22Rv1 (cell line): ENCODE results near the gene LATS2.

Experiments
- ZFX ChIP-seq: fragments of 450-650 bp; IDR thresholded peaks from 2 replicates; pipeline ENCODE4 v1.6.1; 2017; ENCODE audit warnings: antibody characterized with exemption, borderline replicate concordance
- TF ChIP-seq, protein P1 (sequence below): fragments of 450-650 bp; IDR thresholded peaks from 2 replicates; pipeline ENCODE4 v1.5.1; 2017; ENCODE audit warnings: mild to moderate bottlenecking

DNA sequence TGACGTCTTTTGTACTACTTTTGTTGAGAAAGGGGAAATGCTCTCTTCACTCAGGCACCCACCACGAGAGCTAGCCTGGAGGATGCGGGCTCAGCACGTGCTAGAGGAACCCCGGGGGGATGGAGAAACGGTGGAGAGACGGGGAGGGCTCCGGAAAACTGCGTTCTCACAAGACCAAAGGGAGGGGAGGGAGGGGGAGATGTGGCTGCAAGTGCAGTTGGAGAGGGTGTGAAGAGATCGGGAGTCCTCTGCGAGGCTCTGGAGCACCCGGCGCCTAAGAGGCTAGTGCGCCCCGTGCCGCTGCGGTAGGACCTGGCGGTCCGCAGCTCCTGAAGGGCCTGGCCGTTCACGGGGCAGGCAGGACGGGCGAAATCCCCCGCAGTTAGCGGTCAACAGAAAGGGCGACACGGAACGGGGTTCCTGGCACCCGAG lies 115.4 kb downstream of the LATS2 start:
- TF ChIP-seq, protein P1, sequence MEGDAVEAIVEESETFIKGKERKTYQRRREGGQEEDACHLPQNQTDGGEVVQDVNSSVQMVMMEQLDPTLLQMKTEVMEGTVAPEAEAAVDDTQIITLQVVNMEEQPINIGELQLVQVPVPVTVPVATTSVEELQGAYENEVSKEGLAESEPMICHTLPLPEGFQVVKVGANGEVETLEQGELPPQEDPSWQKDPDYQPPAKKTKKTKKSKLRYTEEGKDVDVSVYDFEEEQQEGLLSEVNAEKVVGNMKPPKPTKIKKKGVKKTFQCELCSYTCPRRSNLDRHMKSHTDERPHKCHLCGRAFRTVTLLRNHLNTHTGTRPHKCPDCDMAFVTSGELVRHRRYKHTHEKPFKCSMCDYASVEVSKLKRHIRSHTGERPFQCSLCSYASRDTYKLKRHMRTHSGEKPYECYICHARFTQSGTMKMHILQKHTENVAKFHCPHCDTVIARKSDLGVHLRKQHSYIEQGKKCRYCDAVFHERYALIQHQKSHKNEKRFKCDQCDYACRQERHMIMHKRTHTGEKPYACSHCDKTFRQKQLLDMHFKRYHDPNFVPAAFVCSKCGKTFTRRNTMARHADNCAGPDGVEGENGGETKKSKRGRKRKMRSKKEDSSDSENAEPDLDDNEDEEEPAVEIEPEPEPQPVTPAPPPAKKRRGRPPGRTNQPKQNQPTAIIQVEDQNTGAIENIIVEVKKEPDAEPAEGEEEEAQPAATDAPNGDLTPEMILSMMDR, result no peak
- TF ChIP-seq ZFX, result no peak
